ENCODE measurements around the gene HDAC1.
"Not testable (repeated sequence)": the region's sequence is repeated elsewhere in the genome, so short reads cannot be mapped to it uniquely, and the experiment has no call there.

The HDAC1 gene

GRCh38 chr1:32291708-32292538 is at the start of gene HDAC1:
Gene HDAC1 (plus strand): TSS chr1:32292083. CDS start chr1:32292170, 87 bp downstream.
- DNase-seq (ENCODE audit: low spot score), result peak; percentile 99

GRCh38 chr1:32242341-32242851 is 49.5 kb upstream of the HDAC1 start:
- no peak for DNase-seq (ENCODE audit: low spot score)

- DNase-seq (ENCODE audit: low spot score), result no peak
Measured at GRCh38 chr1:32246888-32247273, 45.0 kb upstream of the HDAC1 start, which contains the start of gene FAM167B. Gene FAM167B (plus strand): TSS chr1:32247222. CDS start chr1:32247422, 200 bp downstream.

GRCh38 chr1:32247452-32247851 is 44.4 kb upstream of the HDAC1 start:
- DNase-seq (ENCODE audit: low spot score), result no peak

GRCh38 chr1:32247983-32248889 is 43.6 kb upstream of the HDAC1 start:
- peak; percentile 75 for DNase-seq (ENCODE audit: low spot score)

GRCh38 chr1:32249831-32250525 is 41.9 kb upstream of the HDAC1 start:
- no peak for DNase-seq (ENCODE audit: low spot score)

- no peak for DNase-seq (ENCODE audit: low spot score)
Measured at GRCh38 chr1:32250893-32251716, 40.8 kb upstream of the HDAC1 start, which contains the start of gene LCK. Gene LCK (plus strand): TSS chr1:32251265. CDS start chr1:32274330, 23,065 bp downstream.

- DNase-seq (ENCODE audit: low spot score), result no peak
Measured at GRCh38 chr1:32255072-32256071, 36.5 kb upstream of the HDAC1 start.

GRCh38 chr1:32256473-32257226 is 35.2 kb upstream of the HDAC1 start:
- no peak for DNase-seq (ENCODE audit: low spot score)

GRCh38 chr1:32257227-32257508 is 34.7 kb upstream of the HDAC1 start:
- DNase-seq (ENCODE audit: low spot score), result no peak

GRCh38 chr1:32263236-32263593 is 28.7 kb upstream of the HDAC1 start:
- not testable (repeated sequence) for DNase-seq (ENCODE audit: low spot score)

GRCh38 chr1:32263744-32264143 is 28.1 kb upstream of the HDAC1 start:
- no peak for DNase-seq (ENCODE audit: low spot score)

- DNase-seq (ENCODE audit: low spot score), result no peak
Measured at GRCh38 chr1:32265846-32266245, 26.0 kb upstream of the HDAC1 start.

- no peak for DNase-seq (ENCODE audit: low spot score)
Measured at GRCh38 chr1:32266921-32267591, 24.8 kb upstream of the HDAC1 start.

- DNase-seq (ENCODE audit: low spot score), result no peak
Measured at GRCh38 chr1:32269744-32270143, 22.1 kb upstream of the HDAC1 start.

- no peak for DNase-seq (ENCODE audit: low spot score)
Measured at GRCh38 chr1:32272557-32273390, 19.1 kb upstream of the HDAC1 start.

- no peak for DNase-seq (ENCODE audit: low spot score)
Measured at GRCh38 chr1:32273391-32274208, 18.3 kb upstream of the HDAC1 start.

Measured in D341Med (cell line).